ENCODE measurements around the gene EBNA1BP2. TPM values are rescaled to one million over a fixed set of nuclear protein-coding genes. Genes with fewer than 3 reads are reported as not detected.
"Not testable (repeated sequence)": the region's sequence is repeated elsewhere in the genome, so short reads cannot be mapped to it uniquely, and the experiment has no call there.

EBNA1BP2 gene, protein sequence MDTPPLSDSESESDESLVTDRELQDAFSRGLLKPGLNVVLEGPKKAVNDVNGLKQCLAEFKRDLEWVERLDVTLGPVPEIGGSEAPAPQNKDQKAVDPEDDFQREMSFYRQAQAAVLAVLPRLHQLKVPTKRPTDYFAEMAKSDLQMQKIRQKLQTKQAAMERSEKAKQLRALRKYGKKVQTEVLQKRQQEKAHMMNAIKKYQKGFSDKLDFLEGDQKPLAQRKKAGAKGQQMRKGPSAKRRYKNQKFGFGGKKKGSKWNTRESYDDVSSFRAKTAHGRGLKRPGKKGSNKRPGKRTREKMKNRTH
- 28.9 TPM for total RNA-seq

GRCh38 chr1:43171876-43172526 is at the start of gene EBNA1BP2, which contains the start of gene CFAP57:
TSS of gene EBNA1BP2 (minus strand) at chr1:43172290. CDS start at chr1:43172118, 172 bp downstream.
TSS of gene CFAP57 (plus strand) at chr1:43172330. CDS start at chr1:43172754, 424 bp downstream.
- peak; percentile 97 for DNase-seq

GRCh38 chr1:43221797-43222196 is 49.7 kb upstream of the EBNA1BP2 start:
- DNase-seq = no peak

DNA sequence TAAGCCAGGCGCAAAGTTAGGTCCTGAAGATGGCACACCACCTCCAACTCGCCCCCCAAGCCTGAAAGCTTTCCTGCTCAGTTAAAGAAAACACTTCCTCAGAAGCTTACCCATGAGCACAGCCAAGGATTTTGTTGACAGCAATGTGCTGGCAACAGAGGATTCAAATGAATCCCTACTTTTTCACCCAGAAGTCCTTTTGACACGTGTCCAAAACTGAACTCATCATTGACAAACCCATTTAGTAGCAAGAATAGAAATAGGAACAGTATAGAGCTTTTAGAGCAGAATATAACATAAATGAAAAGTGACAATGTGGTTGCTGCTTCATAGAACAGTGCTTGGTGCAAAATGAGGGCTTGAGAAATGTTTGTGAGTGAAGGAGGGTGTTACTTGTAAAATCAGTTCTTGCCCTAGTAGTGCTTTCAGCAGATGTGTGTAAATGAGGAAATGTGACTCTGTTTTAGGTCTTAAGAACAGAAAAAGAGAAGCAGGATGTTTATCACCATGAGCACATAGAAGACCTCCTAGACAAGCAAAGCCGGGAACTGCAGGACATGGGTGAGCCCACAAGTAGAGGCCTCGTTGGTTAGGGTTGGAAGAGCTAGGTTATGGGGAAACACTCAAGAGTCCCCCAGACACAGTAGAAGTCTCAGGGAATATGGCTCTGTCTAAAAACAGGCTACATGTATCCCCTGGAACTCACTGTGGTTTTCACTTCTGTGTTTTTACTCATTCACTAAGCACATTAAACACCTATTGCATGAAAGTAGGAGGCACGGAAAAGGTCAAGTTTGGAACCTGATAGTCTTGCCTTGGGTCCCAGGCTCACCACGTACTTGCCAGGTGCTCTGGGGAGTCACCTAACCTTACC is 49.1 kb upstream of the EBNA1BP2 start:
- DNase-seq = no peak

DNA sequence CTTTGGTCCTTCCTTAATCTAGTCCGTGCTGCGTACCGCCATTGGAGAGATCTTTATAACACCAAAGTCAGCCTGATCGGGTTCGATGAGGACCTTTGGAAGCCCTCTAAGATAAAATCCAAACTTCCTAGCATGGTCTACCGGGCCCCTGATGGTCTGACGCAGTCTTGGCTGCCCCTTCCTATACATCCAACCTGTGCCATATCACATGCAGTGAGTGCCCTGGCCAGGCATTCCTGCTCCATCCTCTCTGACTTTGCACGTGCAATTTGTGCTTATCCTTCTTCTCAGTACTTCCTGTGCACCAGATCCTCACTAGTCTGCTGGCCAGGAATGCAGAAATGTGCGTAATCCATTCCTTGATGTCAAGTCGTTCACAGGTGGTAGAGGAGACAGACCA is 45.7 kb upstream of the EBNA1BP2 start:
- no peak for DNase-seq

DNA sequence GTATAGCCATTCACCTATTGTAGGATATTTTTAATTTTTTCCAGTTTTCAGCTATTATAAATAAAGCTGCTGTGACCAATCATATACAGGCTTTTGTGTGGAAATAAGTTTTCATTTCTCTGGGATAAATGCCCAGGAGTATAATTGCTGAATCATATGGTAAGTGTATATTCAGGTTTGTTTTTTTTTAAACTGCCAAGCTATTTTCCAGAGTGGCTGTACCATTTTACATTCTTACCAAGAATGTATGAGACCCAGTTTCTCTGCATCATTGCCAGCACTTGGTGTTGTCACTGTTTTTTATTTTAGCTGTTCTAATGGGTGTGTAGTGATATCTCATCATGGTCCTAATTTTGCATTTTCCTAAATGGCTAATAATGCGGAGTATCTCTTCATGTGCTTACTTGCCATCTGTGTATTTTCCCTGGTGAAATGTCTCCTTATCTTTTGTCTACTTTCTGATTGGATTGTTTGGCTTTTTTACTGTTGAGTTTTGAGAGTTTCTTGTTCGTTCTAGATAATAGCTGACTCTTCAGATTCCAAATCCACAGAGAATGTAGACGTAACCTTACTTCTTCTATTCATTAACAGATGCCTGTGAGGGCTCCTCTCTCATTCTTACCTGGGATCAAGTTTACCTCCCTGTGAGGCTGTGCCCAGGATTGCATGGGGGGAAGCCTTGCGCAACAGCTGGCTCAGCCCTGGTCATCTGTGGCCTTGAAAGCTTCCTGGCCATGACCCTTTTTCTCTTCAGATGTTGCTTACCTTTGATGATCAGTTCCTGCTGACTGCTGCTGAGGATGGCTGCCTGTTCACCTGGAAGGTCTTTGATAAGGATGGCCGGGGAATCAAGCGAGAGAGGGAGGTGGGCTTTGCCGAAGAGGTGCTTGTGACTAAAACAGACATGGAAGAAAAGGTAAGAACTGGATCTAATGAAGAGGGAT is 42.7 kb upstream of the EBNA1BP2 start:
- no peak for DNase-seq

DNA sequence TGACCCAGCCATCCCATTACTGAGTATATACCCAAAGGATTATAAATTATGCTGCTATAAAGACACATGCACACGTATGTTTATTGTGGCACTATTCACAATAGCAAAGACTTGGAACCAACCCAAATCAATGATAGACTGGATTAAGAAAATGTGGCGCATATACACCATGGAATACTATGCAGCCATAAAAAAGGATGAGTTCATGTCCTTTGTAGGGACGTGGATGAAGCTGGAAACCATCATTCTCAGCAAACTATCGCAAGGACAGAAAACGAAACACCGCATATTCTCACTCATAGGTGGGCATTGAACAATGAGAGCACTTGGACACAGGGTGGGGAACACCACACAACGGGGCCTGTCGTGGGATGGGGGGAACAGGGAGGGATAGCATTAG is 36.2 kb upstream of the EBNA1BP2 start:
- DNase-seq = not testable (repeated sequence)

GRCh38 chr1:43207229-43207853 is 35.3 kb upstream of the EBNA1BP2 start:
- DNase-seq = peak; percentile 6

DNA sequence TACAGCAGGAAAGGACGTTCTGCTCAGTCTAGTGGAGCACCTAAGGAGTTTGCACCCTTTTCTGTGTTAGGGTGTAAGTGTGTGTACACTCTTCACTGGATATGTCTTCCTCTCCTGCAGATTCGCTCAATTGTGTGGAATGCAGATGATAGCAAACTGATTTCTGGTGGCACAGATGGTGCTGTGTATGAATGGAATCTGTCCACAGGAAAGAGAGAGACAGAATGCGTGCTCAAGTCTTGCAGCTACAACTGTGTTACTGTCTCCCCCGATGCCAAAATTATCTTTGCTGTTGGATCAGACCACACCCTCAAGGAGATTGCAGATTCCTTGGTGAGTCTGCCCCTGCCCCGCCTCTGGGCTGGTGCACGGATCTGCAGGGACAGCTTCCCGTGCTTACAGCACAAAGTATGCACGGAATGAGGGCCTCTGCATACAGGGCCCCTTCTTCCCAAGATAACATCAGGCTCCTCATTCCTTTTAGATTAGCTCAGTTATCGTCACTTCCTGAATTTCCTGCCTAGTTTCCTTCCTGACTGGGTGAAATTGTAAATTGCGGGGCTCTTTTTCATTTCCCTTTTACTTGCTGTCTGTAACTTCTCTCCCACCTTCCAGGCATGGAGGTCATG is 34.6 kb upstream of the EBNA1BP2 start:
- peak; percentile 71 for DNase-seq

- DNase-seq = no peak
These were observed 33.6 kb upstream of the EBNA1BP2 start for GRCh38 chr1:43205671-43206070.

GRCh38 chr1:43204394-43204793 is 32.3 kb upstream of the EBNA1BP2 start:
- DNase-seq = no peak

DNA sequence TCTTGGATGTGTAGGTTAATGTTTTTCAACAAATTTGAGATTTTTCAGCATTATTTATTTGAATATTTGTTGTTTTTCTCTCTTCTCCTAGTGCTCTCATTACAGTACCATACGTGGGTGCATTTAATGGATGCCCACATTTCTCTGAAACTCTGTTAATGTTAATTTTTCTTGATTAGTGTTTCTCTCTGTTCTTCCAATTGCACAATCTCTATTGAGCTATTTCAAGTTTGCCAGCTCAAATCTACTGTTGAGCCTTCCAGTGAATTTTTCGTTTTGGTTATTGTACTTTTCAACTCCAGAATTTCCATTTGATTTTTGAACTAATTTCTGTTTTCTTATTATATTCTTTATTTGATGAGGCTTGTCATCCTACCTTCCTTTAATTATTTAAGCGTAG is 31.8 kb upstream of the EBNA1BP2 start:
- DNase-seq = no peak

GRCh38 chr1:43199093-43199726 is 27.1 kb upstream of the EBNA1BP2 start:
- no peak for DNase-seq

GRCh38 chr1:43197343-43198127 is 25.4 kb upstream of the EBNA1BP2 start:
- DNase-seq = no peak

GRCh38 chr1:43194509-43194908 is 22.4 kb upstream of the EBNA1BP2 start:
- no peak for DNase-seq

- no peak for DNase-seq
These were observed 16.0 kb upstream of the EBNA1BP2 start for GRCh38 chr1:43188106-43188505.

GRCh38 chr1:43184995-43185394 is 12.9 kb upstream of the EBNA1BP2 start:
- no peak for DNase-seq

DNA sequence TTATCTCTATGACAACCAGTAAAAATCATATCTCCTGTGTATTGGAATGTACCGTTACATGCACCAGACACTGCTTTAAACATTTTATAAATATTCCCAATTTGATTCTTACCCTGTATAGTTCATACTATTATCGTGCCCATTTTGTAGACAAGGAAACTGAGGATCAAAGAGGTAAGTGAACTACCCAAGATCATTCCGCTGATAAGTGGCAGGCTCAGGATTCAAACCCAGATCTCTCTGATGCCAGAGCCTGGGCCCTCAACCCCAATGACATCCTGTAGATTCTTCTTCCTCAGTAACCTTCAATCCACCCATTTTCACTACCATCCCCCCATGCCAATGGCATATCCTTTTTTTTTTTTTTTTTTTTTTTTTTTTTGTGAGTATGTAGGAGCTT is 12.3 kb upstream of the EBNA1BP2 start:
- no peak for DNase-seq

DNA sequence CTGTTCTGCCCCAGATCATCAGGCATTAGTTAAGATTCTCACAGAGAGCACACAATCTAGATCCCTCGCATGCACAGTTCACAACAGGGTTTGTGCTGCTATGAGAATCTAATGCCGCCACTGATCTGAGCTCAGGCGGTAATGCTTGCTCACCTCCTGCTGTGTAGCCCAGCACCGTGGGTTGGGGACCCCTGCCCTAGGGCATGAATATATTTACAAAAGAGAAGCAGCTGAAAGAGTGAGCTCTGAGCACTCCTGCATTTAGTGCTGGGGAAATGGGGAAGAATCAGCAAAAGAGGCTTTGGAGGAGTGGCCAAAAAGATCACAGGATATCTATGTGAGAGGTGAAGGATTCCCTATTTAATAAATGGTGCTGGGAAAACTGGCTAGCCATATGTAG is 5.6 kb upstream of the EBNA1BP2 start:
- DNase-seq = no peak

DNA sequence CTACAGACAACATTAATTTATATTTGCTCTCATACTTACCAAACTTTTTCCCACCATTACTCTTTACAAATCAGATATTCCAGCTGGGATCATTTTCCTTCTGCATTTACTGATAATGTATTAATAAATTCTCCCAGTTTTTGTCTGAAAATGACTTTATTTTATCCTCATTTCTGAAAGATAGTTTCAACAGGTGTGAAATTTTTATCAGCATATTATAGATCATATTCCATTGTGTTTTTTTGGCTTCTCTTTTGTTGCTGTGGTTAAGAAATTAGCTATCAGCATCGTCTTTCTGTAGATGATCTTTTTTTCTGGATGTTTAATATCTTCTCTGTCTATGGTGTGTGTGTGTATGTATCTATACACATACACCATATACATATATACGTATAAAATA is 2.8 kb upstream of the EBNA1BP2 start:
- DNase-seq = no peak

Data from tongue (tissue), 2 donors.